RWPE1 (cell line): ENCODE data around the gene TCP1.
A peak's percentile ranks its signal among the peaks of the same experiment; 100 is the strongest.
"Not testable (repeated sequence)": the region's sequence is repeated elsewhere in the genome, so short reads cannot be mapped to it uniquely, and the experiment has no call there.

Experiments used
- CTCF ChIA-PET: fragments of 350-600 bp; sonication (Branson Sonifier 250); formaldehyde crosslinking; extraction: SDS; loops from one replicate; lab custom pipeline; 2021; lab: Yijun Ruan, JAX
- POLR2A ChIA-PET: fragments of 400-600 bp; formaldehyde crosslinking; extraction: SDS; loops from one replicate; lab custom pipeline; 2020; ENCODE audit warnings: antibody characterized with exemption; ENCODE audit not compliant: low non-redundant PET; lab: Yijun Ruan, JAX
- DNase-seq: peaks from one replicate; pipeline ENCODE4 v3.0.0; 2012; ENCODE audit warnings: low spot score
- H3K27ac ChIP-seq: fragments of 450-650 bp; 2 replicates; pipeline ENCODE4 v1.5.1; 2017
- TF ChIP-seq, protein P1 (sequence below): fragments of 450-650 bp; conservative IDR thresholded peaks from 2 replicates; pipeline ENCODE4 v1.5.1; 2017; ENCODE audit warnings: low read depth, mild to moderate bottlenecking

TCP1 gene

DNA sequence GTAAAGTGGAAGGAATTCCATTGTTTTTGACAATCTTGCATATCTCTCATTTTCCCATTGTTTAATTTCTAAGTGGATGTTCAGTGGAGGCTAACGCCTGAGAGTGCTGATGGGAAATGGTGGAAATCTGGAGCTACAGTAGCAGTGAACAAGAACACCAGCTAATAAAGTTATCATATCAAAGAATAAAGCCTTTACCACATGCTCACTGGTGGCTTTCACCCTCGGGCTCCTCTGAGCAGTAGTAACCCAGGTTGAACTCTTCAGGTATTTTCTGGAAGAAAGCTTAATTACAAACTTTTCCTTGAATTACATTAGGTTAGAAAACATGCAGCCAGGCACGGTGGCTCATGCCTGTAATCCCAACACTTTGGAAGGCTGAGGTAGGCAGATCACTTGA, 38.0 kb downstream of the TCP1 start:
- POLR2A ChIA-PET: no interaction called here
- CTCF ChIA-PET: no interaction called here
- DNase-seq: no peak
- no peak overlapping the region for H3K27ac ChIP-seq
- TF ChIP-seq, protein P1, sequence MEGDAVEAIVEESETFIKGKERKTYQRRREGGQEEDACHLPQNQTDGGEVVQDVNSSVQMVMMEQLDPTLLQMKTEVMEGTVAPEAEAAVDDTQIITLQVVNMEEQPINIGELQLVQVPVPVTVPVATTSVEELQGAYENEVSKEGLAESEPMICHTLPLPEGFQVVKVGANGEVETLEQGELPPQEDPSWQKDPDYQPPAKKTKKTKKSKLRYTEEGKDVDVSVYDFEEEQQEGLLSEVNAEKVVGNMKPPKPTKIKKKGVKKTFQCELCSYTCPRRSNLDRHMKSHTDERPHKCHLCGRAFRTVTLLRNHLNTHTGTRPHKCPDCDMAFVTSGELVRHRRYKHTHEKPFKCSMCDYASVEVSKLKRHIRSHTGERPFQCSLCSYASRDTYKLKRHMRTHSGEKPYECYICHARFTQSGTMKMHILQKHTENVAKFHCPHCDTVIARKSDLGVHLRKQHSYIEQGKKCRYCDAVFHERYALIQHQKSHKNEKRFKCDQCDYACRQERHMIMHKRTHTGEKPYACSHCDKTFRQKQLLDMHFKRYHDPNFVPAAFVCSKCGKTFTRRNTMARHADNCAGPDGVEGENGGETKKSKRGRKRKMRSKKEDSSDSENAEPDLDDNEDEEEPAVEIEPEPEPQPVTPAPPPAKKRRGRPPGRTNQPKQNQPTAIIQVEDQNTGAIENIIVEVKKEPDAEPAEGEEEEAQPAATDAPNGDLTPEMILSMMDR: no peak

DNA sequence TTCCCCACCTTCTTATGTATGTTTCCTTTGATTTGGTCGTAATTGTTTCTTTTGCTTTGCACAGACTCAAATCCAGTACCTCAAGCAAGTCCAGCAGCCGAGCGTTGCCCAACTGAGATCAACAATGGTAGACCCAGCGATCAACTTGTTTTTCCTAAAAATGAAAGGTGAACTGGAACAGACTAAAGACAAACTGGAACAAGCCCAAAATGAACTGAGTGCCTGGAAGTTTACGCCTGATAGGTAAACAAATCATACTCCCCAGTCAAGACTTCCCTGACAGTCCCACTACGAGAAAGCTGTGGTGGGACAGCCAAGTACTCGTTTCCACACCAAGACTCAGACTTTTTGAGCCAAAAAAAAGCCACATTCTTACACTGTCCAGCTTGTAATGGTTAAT, 41.3 kb downstream of the TCP1 start:
- DNase-seq, H3K27ac ChIP-seq, POLR2A ChIA-PET: not testable (repeated sequence)
- CTCF ChIA-PET: interaction anchor here (0.6 kb wide), 1 partner anchor 128 kb away, joined by 5 read pairs; no protein-coding TSS in a partner anchor

DNA sequence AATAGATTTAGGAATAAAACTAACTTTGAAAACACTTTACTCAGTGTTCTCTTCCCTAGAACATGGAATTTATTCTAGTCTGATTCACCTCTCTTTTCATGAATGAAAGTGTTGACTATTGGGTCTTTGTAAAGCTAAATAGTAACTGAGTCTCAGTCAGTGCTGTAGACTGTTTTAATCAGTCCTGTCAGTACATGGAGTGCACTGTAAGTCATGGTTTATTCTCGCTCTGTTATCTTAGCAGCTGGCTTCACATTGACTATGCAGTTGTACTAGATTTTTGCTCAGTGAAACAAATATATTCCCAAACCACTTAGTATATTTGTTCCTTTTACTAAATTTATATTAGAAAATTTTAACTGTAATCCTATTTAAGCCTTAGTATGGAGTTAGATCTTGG, 42.6 kb downstream of the TCP1 start:
- ChIA-PET POLR2A (no interaction called here), CTCF (no interaction called here)
- H3K27ac ChIP-seq: no peak overlapping the region
- no peak for DNase-seq
- TF ChIP-seq, protein P1: no peak

DNA sequence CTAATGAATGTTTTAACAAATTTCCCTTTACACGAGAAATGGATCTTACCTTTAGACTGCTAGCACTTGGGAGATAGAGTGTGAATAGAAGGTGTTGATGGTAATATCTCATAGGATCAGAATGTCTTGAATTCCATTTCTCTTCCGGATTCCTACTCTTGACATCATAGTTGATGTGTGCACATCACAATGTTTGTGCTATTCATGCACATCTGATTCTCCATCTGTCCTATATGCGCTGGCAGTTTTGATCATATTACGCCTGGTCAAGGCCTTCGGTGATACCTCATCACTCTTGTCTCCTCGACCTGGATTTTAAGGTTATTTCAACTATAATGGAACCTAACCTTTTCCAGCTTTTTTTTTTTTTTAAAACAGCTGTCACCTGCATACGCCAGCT, 44.3 kb downstream of the TCP1 start:
- DNase-seq: no peak
- POLR2A ChIA-PET: interaction anchor here (0.6 kb wide), 1 partner anchor 61 kb away, joined by 7 read pairs; no protein-coding TSS in a partner anchor
- CTCF ChIA-PET: no interaction called here
- H3K27ac ChIP-seq: no peak overlapping the region
- TF ChIP-seq, protein P1: no peak

DNA sequence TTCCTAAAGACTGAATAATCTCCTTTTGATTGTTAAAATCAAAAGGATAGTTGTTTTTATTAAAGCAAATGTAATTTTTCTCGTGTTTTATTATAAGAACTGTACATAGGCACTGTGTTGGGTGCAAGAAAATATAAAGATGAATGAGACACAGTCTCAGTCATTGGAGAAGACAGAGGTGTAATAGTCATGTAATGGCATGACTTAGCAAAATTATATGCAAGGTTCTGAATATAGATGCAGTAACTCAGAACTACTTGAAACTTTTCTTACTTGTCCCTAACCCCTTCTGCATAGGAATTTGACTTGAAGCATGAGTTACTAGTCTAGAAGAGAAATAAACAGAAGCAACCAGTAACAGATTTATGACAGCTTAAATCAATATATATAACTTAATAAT, 47.2 kb downstream of the TCP1 start:
- DNase-seq: no peak
- TF ChIP-seq, protein P1: no peak
- ChIA-PET POLR2A (interaction anchor here (1.1 kb wide), 1 partner anchor 20 kb away, joined by 3 read pairs; the partner anchor contains the start of gene ACAT2), CTCF (no interaction called here)
- H3K27ac ChIP-seq: no peak overlapping the region

DNA sequence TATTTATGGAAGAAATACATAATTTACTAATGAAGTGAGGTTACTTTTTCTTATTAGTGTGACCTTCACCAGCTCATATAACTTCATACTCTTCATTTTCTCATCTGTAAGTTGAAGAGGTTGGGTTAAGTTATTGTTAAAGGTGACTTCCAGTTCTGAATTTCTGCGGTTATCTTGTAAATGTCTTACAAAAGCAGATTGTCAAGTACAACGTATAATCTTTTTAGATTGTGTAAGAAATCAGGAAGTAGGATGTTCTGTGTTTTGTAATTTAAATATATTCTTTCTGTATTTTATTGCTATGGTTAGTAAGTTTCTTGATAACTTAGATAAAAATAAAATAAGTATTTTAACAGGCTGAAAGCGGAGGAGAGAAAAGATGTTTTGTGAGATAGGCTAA, 50.1 kb downstream of the TCP1 start:
- no peak for DNase-seq
- CTCF ChIA-PET: no interaction called here
- TF ChIP-seq, protein P1: no peak
- POLR2A ChIA-PET: no interaction called here
- H3K27ac ChIP-seq: no peak overlapping the region

DNA sequence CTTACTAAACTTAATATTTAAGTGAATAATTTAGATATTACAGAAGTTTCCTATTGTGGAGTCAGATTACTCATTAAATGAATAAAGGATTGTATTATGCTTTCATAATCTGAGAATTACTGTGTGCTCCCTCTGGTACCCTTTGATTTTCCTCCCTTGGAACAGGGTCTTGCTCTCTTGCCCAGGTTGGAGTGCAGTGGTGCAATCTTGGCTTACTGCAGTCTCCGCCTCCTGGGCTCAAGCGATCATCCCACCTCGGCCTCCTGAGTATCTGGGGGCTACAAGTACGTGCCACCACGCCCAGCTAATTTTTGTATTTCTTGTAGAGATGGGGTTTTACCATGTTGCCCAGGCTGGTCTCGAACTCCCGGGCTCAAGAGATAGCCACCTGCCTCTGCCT, 52.5 kb downstream of the TCP1 start:
- POLR2A ChIA-PET: no interaction called here
- TF ChIP-seq, protein P1: no peak
- H3K27ac ChIP-seq: no peak overlapping the region
- CTCF ChIA-PET: interaction anchor here (0.6 to 0.7 kb wide), 2 partner anchors 27 to 60 kb away, joined by 4 to 7 read pairs; no protein-coding TSS in a partner anchor
- no peak for DNase-seq

DNA sequence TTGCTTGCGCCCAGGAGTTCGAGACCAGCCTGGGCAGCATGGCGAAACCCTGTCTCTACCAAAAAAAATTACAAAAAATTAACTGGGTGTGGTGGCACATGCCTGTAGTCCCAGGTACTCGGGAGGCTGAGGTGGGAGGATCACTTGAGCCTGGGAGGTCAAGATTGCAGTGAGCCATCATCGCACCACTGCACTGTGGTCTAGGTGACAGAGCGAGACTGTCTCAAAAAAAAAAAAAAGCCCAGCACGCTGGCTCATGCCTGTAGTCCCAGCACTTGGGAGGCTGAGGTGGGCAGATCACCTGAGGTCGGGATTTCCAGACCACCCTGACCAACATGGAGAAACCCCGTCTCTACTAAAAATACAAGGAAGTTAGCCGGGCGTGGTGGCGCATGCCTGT, 56.0 kb downstream of the TCP1 start:
- CTCF ChIA-PET, POLR2A ChIA-PET, H3K27ac ChIP-seq, DNase-seq: not testable (repeated sequence)

DNA sequence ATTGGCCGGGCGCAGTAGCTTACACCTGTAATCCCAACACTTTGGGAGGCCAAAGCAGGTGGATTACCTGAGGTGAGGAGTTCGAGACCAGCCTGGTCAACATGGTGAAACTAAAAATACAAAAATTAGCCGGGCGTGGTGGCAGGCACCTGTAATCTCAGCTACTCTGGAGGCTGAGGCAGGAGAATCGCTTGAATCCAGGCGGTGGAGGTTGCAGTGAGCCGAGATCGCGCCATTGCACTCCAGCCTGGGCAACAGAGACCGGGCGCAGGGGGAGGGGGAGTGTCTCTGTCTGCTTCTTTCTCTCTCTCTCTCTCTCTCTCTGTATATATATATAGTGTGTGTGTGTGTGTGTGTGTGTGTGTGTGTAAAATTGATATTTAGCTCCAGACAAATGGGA, 56.9 kb downstream of the TCP1 start:
- CTCF ChIA-PET, DNase-seq, POLR2A ChIA-PET: not testable (repeated sequence)
- H3K27ac ChIP-seq: peak overlapping the region; percentile 30; the same call in 1 of the 2 replicates
